ENCODE data around the gene EN1.

The EN1 gene

DNA sequence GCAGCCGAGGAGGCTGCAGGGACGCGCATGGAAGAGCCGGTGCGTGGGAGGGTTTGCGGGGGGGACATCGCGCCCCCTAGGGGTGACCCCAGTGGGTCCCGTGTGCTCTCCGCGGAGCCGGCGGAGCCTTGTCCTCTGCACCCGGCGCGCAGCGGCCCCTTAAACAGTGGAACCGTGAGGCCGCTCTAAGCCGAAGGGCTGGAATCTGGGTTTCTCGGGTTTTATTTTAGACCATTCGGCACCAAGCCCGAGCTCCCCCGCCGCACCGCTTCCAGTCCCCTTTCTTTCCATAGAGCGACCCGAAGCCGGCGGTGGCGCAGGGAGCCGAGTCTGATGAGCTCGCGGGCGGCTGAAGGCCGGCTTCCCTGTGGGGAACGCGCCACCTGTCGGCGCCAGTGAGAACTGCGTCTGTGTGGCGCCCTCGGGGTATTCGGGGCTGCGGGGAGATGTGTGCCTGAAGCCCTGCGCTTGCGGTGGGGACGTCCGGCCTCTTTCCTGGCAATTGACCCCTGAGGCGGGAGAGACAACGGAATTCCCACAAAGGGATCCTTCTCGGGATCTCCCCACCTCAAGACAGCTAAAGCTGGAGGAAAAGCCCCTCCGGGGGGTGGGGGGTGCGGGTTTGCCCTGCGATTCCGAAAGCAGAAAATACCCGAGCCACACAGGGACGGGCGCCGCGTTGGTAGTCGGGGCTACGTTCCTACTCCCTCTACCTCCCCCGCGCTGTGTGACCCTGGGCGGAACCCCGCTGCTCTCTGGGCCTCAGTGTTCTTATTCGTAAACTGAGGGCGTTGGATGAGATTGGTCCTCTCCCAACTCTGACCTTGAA, 8.2 kb upstream of the EN1 start:
- peak overlapping the region; percentile 12; the same call in 1 of the 2 replicates for H3K4me3 ChIP-seq (ENCODE audit: low read length)
- peaks cover 13% of the 10 kb centered on the region for H3K4me1 ChIP-seq (ENCODE audit: control insufficient read depth, insufficient read depth, low read length)
- no CpG with 5 or more reads among the region's 69 CpGs for WGBS (ENCODE audit: insufficient coverage, insufficient read length)
- peaks cover 93% of the 10 kb centered on the region for H3K27me3 ChIP-seq (ENCODE audit: control insufficient read depth, insufficient read depth, low read length)
- no peak for DNase-seq (ENCODE audit: low read depth, low spot score)
- H3K36me3 ChIP-seq (ENCODE audit: control insufficient read depth, insufficient read depth, low read length), result no peaks in the 10 kb centered on the region
- H3K9me3 ChIP-seq (ENCODE audit: control insufficient read depth, insufficient read depth, low read length), result no peaks in the 10 kb centered on the region
- H3K27ac ChIP-seq (ENCODE audit: low read length), result no peak overlapping the region

DNA sequence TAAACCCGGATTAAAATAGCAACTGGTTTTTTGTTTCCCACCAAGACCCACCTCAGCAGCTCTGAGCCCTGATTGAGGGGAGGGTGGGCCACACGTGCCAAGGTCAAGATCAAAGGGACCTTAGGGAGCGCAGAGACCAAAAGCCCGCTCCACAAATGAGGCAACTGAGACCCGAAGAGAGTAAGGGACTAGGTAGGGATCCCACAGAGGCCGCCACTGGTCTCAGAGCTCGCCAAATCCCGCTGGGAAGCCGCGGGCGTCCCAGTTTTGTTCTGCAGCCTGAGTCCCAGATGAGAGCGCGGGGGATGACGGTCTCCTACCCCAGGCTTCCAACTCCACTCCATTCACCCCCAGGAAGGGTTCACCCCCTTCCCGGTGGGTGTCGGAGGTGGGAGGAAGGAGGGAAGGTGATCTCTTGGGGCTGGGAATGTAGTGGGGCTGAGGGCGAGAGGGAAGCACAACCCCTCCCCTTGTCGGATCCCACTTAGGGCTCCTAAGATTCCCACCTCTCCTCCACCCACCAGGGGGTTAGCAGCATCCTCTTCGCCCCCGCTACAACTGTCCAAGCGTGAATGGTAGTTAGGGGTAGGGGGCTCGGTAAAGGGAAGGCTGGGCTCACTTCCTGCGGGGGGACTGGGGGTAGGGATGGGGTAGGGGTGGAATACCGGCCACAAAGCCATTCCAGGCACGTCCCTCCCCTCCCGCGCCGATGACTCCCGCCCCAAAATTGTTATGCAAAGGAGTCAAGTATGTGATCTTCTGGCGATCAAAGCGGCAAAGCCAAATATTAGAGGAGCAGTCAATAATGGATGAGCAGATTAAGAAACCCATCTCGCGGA, 7.3 kb upstream of the EN1 start:
- Histone ChIP-seq H3K4me3 (ENCODE audit: low read length) (peak overlapping the region; percentile 11; the same call in 1 of the 2 replicates), H3K4me1 (ENCODE audit: control insufficient read depth, insufficient read depth, low read length) (peaks cover 13% of the 10 kb centered on the region), H3K27ac (ENCODE audit: low read length) (no peak overlapping the region), H3K9me3 (ENCODE audit: control insufficient read depth, insufficient read depth, low read length) (no peaks in the 10 kb centered on the region), H3K27me3 (ENCODE audit: control insufficient read depth, insufficient read depth, low read length) (peaks cover 95% of the 10 kb centered on the region), H3K36me3 (ENCODE audit: control insufficient read depth, insufficient read depth, low read length) (no peaks in the 10 kb centered on the region)
- DNase-seq (ENCODE audit: low read depth, low spot score), result no peak
- WGBS (ENCODE audit: insufficient coverage, insufficient read length), result no CpG with 5 or more reads among the region's 33 CpGs

DNA sequence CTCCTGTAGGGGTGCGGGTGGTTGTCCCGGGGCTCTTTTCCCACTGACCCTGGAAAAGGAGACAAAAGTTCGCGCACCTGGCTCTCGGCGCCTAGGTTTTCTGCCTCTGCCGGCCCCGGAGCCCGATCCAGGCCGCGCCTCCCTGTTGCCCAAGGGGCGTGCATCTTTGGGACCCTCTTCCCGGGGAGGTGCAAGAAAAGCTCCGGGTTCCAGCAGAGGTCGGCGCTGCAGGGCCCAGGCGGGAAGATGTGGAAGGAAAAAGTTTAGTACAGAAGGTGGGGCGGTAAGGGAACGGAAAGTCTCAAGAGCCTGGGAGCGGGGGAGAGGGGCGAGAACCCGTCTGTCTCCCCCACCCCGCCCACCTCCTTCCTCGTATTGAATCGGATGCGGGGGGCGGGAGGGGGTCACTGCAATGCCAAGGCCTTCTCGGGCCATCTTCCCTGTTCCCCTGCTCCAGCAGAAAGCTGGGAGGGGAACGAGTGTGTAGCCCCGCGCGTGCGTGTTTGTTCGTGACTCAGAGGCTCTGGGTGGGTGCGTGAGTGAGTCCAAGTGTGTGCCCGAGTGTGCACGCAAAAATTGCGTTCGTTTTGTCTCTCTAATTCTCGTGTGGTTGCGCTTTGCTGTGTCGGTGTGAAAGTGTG, 6.3 kb upstream of the EN1 start:
- no peak for DNase-seq (ENCODE audit: low read depth, low spot score)
- no peaks in the 10 kb centered on the region for H3K9me3 ChIP-seq (ENCODE audit: control insufficient read depth, insufficient read depth, low read length)
- H3K27me3 ChIP-seq (ENCODE audit: control insufficient read depth, insufficient read depth, low read length), result peaks cover 95% of the 10 kb centered on the region
- H3K4me1 ChIP-seq (ENCODE audit: control insufficient read depth, insufficient read depth, low read length), result peaks cover 11% of the 10 kb centered on the region
- no peak overlapping the region for H3K27ac ChIP-seq (ENCODE audit: low read length)
- WGBS (ENCODE audit: insufficient coverage, insufficient read length), result no CpG with 5 or more reads among the region's 42 CpGs
- H3K4me3 ChIP-seq (ENCODE audit: low read length), result no peak overlapping the region
- no peaks in the 10 kb centered on the region for H3K36me3 ChIP-seq (ENCODE audit: control insufficient read depth, insufficient read depth, low read length)

DNA sequence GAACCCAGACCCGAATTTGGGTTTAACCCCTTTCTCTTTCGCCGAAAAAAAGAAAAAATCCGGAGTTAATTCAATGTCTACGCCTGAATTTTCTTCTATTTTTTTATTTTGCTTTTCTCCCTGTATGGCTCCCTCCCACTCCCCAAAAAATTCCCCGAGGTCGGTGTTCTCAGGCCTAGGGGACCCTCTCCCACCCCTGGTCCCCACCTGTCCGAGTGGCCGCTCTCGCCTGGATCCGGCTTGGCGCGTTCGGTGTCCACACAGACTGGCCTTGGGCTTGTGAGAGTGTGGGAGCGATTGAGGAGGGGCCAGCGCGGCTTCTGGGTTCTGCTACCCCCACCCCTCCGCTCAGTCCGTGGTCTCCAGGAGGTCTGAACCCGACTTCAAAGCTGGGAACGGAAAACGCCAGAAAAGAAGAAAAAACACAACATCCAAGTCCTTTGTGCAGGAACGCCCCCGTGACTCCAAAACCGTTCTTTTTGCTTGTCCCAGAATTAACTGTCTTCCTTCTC, 5.7 kb upstream of the EN1 start:
- Histone ChIP-seq H3K4me1 (ENCODE audit: control insufficient read depth, insufficient read depth, low read length) (peaks cover 13% of the 10 kb centered on the region), H3K4me3 (ENCODE audit: low read length) (no peak overlapping the region; the same call in 1 of the 2 replicates), H3K36me3 (ENCODE audit: control insufficient read depth, insufficient read depth, low read length) (no peaks in the 10 kb centered on the region), H3K27ac (ENCODE audit: low read length) (no peak overlapping the region), H3K9me3 (ENCODE audit: control insufficient read depth, insufficient read depth, low read length) (no peaks in the 10 kb centered on the region), H3K27me3 (ENCODE audit: control insufficient read depth, insufficient read depth, low read length) (peaks cover 95% of the 10 kb centered on the region)
- DNase-seq (ENCODE audit: low read depth, low spot score), result no peak
- WGBS (ENCODE audit: insufficient coverage, insufficient read length), result no CpG with 5 or more reads among the region's 25 CpGs

DNA sequence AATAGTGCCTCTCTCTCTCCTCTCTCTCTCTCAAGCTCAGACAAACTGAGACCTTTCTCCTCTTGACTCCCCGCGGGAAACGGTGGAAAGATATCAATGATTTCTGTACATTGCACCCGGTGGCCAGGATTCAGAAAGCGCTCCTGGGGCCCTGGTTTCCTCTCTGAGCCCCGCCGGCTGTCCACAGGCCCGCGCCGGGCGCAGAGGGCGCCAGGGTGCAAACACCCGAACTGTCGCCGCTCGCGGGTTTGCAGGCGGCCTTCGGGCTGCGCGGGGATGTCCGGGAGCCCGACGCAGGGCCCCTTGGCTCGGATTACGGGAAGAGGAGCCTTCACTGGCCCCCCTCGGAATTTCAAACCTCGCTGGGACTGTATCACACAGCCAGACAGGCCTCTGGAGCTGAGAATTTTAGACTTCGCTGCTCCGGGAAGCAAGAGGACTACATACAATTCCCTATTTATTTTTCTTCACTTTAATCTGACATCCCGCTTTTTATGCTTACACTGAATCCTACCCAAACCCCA, 5.2 kb upstream of the EN1 start:
- no peak for DNase-seq (ENCODE audit: low read depth, low spot score)
- Histone ChIP-seq H3K27ac (ENCODE audit: low read length) (no peak overlapping the region), H3K9me3 (ENCODE audit: control insufficient read depth, insufficient read depth, low read length) (no peaks in the 10 kb centered on the region), H3K27me3 (ENCODE audit: control insufficient read depth, insufficient read depth, low read length) (peaks cover 92% of the 10 kb centered on the region), H3K4me3 (ENCODE audit: low read length) (no peak overlapping the region), H3K36me3 (ENCODE audit: control insufficient read depth, insufficient read depth, low read length) (no peaks in the 10 kb centered on the region), H3K4me1 (ENCODE audit: control insufficient read depth, insufficient read depth, low read length) (peaks cover 13% of the 10 kb centered on the region)
- no CpG with 5 or more reads among the region's 31 CpGs for WGBS (ENCODE audit: insufficient coverage, insufficient read length)

DNA sequence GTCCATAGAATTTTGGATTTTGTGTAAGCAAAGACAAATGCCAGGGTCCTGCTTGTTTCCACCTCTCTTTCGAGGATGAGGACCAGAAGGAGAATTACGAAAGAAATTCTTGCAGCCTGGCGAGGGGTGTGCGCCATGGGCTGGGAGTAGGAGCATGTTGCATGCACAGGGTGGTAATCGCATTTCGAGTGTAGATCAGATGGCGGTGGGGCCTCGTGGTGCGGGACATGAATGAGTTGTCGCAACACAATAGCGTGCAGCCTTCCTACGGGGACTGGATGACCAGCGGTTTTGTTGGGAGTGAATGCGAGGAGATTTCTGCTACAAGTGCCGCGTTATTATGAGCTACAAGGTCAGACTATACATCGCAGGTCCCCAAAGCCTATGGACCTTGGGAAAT, 4.2 kb upstream of the EN1 start:
- Histone ChIP-seq H3K27ac (ENCODE audit: low read length) (no peak overlapping the region), H3K4me1 (ENCODE audit: control insufficient read depth, insufficient read depth, low read length) (peaks cover 10% of the 10 kb centered on the region), H3K4me3 (ENCODE audit: low read length) (no peak overlapping the region), H3K27me3 (ENCODE audit: control insufficient read depth, insufficient read depth, low read length) (peaks cover 84% of the 10 kb centered on the region), H3K9me3 (ENCODE audit: control insufficient read depth, insufficient read depth, low read length) (no peaks in the 10 kb centered on the region), H3K36me3 (ENCODE audit: control insufficient read depth, insufficient read depth, low read length) (no peaks in the 10 kb centered on the region)
- WGBS (ENCODE audit: insufficient coverage, insufficient read length), result no CpG with 5 or more reads among the region's 17 CpGs
- DNase-seq (ENCODE audit: low read depth, low spot score), result no peak

DNA sequence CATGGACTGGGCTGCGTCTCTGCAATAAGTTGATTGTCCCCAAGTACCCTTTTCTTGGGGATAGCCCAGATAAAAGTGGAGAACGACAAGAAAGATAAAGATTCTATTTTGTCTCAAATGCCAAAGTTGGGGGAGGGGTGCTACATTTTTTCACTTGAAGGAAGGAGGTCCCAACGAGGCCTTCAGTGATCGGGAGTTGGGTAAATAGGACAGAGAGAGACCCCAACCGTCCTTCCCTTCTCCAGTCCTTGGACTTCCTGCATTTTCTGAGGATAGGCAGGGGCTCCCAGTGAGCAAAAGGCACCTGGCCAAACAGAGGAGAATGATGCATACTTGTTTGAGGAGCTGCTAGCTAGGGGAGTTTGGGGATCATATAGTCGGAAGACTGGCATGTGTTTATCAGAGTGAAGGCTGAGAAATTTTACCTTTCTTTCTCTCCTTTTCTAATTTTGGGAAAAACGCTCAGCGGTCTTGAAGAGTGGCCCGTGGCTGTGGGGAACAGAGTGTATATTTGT, 3.5 kb upstream of the EN1 start:
- Histone ChIP-seq H3K4me1 (ENCODE audit: control insufficient read depth, insufficient read depth, low read length) (peaks cover 10% of the 10 kb centered on the region), H3K27me3 (ENCODE audit: control insufficient read depth, insufficient read depth, low read length) (peaks cover 83% of the 10 kb centered on the region), H3K9me3 (ENCODE audit: control insufficient read depth, insufficient read depth, low read length) (no peaks in the 10 kb centered on the region), H3K27ac (ENCODE audit: low read length) (no peak overlapping the region), H3K36me3 (ENCODE audit: control insufficient read depth, insufficient read depth, low read length) (no peaks in the 10 kb centered on the region), H3K4me3 (ENCODE audit: low read length) (no peak overlapping the region)
- WGBS (ENCODE audit: insufficient coverage, insufficient read length), result no CpG with 5 or more reads among the region's 9 CpGs
- DNase-seq (ENCODE audit: low read depth, low spot score), result no peak

DNA sequence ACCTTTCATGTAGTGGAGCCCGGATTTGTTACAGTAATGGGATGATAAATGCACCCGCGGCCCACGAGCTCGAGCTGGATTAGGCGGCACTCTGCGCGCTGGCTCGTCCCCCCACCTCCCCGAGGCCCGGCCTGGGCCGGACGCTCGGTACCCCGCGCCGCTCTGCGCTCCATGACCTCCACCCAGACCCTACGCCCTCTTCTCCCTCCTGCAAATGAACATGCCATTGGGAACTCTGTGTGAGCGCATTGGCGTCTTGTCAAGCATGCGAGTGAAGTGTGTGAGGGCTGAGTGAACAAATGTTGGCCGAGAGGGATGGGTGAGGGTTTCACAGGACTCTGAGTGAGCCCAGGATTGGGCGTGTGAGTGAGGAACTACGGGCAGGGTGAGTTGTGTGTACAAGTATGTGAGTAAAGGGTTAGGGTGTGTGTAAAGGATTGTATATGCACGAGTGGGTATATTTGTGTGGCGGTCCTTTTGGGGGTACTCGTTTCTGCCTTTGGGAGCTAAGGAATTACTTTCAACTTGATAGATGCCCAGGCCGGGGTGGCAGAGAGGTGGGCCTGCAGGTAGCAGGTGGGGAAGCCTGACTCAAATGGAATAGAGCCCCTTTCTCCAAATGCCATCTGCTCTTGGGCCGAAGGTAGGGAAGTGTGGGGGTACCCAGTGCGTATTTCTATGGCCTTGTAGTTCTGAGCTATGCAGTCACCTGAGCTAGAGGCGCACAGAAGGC, 2.9 kb upstream of the EN1 start:
- 100% methylated on average over 1 of the region's 32 CpGs for WGBS (ENCODE audit: insufficient coverage, insufficient read length)
- peaks cover 9% of the 10 kb centered on the region for H3K4me1 ChIP-seq (ENCODE audit: control insufficient read depth, insufficient read depth, low read length)

DNA sequence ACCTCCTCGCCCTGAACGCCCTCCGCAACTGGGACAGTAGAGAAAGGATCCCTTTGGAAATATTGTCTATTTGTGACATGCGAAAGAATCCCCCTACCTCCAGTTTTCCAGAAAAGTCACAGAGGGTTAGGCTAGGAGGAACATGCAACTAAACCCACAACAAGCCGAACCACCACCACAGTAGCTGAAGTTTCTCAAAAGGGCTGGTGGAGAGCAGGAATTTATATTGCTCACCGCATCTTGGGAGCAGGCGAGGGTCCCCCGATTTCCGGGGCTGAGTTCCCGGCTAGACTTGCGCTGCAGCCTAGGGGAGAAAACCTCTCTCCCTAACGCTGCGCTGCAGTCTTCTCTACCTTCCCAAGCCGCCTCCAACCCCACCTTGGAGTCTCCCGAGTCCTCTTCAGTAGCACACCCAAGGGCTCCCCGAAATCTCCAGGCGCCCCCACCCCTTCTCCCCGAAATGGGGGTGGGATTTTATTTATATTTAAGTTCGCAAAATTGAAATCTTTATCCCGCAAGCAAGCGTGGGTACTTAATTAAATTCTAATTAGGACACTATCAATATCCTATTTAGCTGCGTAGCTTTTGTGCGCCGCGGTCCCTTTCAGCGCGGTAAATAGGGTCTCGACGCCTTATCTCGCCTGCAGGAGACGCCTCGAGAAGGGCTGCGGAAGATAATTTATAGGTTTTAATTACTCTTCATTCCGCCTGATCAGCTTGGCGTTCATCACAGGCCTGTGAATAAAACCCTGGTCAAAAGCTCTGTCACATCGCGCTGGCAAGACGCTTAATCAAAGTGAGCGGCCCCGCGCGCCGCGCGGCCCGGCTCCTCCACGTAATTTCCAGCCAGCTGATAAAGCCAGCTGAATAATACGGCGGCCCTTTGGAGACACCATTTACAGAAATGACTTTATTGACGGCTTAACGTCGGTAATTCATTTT, 2.0 kb upstream of the EN1 start:
- H3K27ac ChIP-seq (ENCODE audit: low read length), result no peak overlapping the region
- peaks cover 10% of the 10 kb centered on the region for H3K4me1 ChIP-seq (ENCODE audit: control insufficient read depth, insufficient read depth, low read length)
- no peak for DNase-seq (ENCODE audit: low read depth, low spot score)
- H3K4me3 ChIP-seq (ENCODE audit: low read length), result no peak overlapping the region
- no peaks in the 10 kb centered on the region for H3K36me3 ChIP-seq (ENCODE audit: control insufficient read depth, insufficient read depth, low read length)
- WGBS (ENCODE audit: insufficient coverage, insufficient read length), result no CpG with 5 or more reads among the region's 52 CpGs
- no peaks in the 10 kb centered on the region for H3K9me3 ChIP-seq (ENCODE audit: control insufficient read depth, insufficient read depth, low read length)
- peaks cover 88% of the 10 kb centered on the region for H3K27me3 ChIP-seq (ENCODE audit: control insufficient read depth, insufficient read depth, low read length)

More for the DNA sequence above, 2.9 kb upstream of the EN1 start:
- no peak overlapping the region for H3K4me3 ChIP-seq (ENCODE audit: low read length)
- H3K9me3 ChIP-seq (ENCODE audit: control insufficient read depth, insufficient read depth, low read length), result no peaks in the 10 kb centered on the region
- H3K27me3 ChIP-seq (ENCODE audit: control insufficient read depth, insufficient read depth, low read length), result peaks cover 87% of the 10 kb centered on the region
- no peaks in the 10 kb centered on the region for H3K36me3 ChIP-seq (ENCODE audit: control insufficient read depth, insufficient read depth, low read length)
- no peak overlapping the region for H3K27ac ChIP-seq (ENCODE audit: low read length)
- no peak for DNase-seq (ENCODE audit: low read depth, low spot score)
